KMS-11 (cell line): ENCODE data around the gene TTLL4.

Source experiments
- H2AFZ ChIP-seq: fragments of 200-600 bp; sonication (generic); 2 replicates; pipeline ENCODE4 v1.6.1; 2016; ENCODE audit warnings: antibody characterized with exemption, mixed run types, low read depth
- H3K27ac ChIP-seq: fragments of 200-600 bp; sonication (generic); 2 replicates; pipeline ENCODE4 v1.6.1; 2016; ENCODE audit warnings: mild to moderate bottlenecking, mixed run types
- H3K27me3 ChIP-seq: fragments of 200-600 bp; sonication (generic); 2 replicates; pipeline ENCODE4 v1.6.1; 2017; ENCODE audit warnings: mild to moderate bottlenecking, low read depth, mixed run types, moderate library complexity; ENCODE audit not compliant: insufficient read depth
- H3K36me3 ChIP-seq: fragments of 200-600 bp; sonication (generic); 2 replicates; pipeline ENCODE4 v1.6.1; 2017; ENCODE audit warnings: mild to moderate bottlenecking, mixed run types; ENCODE audit not compliant: insufficient read depth
- H3K4me1 ChIP-seq: fragments of 200-600 bp; sonication (generic); 2 replicates; pipeline ENCODE4 v1.6.1; 2016; ENCODE audit warnings: mild to moderate bottlenecking, low read depth, mixed run types; ENCODE audit not compliant: poor library complexity, severe bottlenecking
- H3K4me2 ChIP-seq: fragments of 200-600 bp; sonication (generic); 2 replicates; pipeline ENCODE4 v1.7.0; 2016; ENCODE audit warnings: mild to moderate bottlenecking, mixed run types
- H3K4me3 ChIP-seq: fragments of 200-600 bp; sonication (generic); IDR thresholded peaks from 2 replicates; pipeline ENCODE4 v1.6.1; 2017; ENCODE audit warnings: low read depth, low read length, mixed read lengths; ENCODE audit not compliant: insufficient read depth
- H3K79me2 ChIP-seq: fragments of 200-600 bp; sonication (generic); 2 replicates; pipeline ENCODE4 v1.6.1; 2016; ENCODE audit warnings: low read depth, mixed run types; ENCODE audit not compliant: insufficient read depth
- H3K9ac ChIP-seq: fragments of 200-600 bp; sonication (generic); 2 replicates; pipeline ENCODE4 v1.6.1; 2016; ENCODE audit warnings: mild to moderate bottlenecking, mixed run types
- H4K20me1 ChIP-seq: fragments of 200-600 bp; sonication (generic); 2 replicates; pipeline ENCODE4 v1.6.1; 2016; ENCODE audit warnings: mild to moderate bottlenecking, mixed run types; ENCODE audit not compliant: insufficient read depth
- CTCF ChIP-seq: fragments of 200-600 bp; sonication (generic); conservative IDR thresholded peaks from 2 replicates; pipeline ENCODE4 v1.6.1; 2017; ENCODE audit warnings: low read depth, mild to moderate bottlenecking, antibody characterized with exemption, low read length, moderate library complexity, mixed read lengths

TTLL4 gene

GRCh38 chr2:218780046-218780445, 69.4 kb downstream of the TTLL4 start:
- Histone ChIP-seq H4K20me1 (no peaks in the 10 kb centered on the region), H3K4me3 (no peak overlapping the region), H3K36me3 (no peaks in the 10 kb centered on the region), H3K27me3 (no peaks in the 10 kb centered on the region), H3K4me1 (no peaks in the 10 kb centered on the region), H3K27ac (no peak overlapping the region), H3K4me2 (no peak overlapping the region), H3K9ac (no peak overlapping the region), H3K79me2 (no peaks in the 10 kb centered on the region), H2AFZ (no peak overlapping the region)
- TF ChIP-seq CTCF = no peak

- Histone ChIP-seq H3K9ac (no peak overlapping the region), H3K36me3 (no peaks in the 10 kb centered on the region)
Observed at GRCh38 chr2:218780851-218781690, 70.4 kb downstream of the TTLL4 start.

GRCh38 chr2:218781691-218782527, 71.3 kb downstream of the TTLL4 start, which contains the start of gene CYP27A1:
Gene CYP27A1, plus strand, starts transcription at chr2:218782147. Its CDS starts 36 bp downstream, at chr2:218782183.
- Histone ChIP-seq H3K4me1 (no peaks in the 10 kb centered on the region), H3K4me3 (no peak within 1 kb of the TSS), H3K36me3 (no peaks in the 10 kb centered on the region), H3K27me3 (no peaks in the 10 kb centered on the region), H3K4me2 (no peak within 1 kb of the TSS), H3K79me2 (no peaks in the 10 kb centered on the region), H4K20me1 (no peaks in the 10 kb centered on the region), H2AFZ (no peak within 1 kb of the TSS), H3K9ac (no peak within 1 kb of the TSS), H3K27ac (no peak within 1 kb of the TSS)
- no peak for TF ChIP-seq CTCF

More at GRCh38 chr2:218780851-218781690, 70.4 kb downstream of the TTLL4 start:
- no peak overlapping the region for H3K27ac ChIP-seq
- no peak for TF ChIP-seq CTCF
- no peaks in the 10 kb centered on the region for H3K79me2 ChIP-seq
- H2AFZ ChIP-seq = no peak overlapping the region
- no peak overlapping the region for H3K4me3 ChIP-seq
- no peaks in the 10 kb centered on the region for H4K20me1 ChIP-seq
- no peak overlapping the region for H3K4me2 ChIP-seq
- H3K4me1 ChIP-seq = no peaks in the 10 kb centered on the region
- H3K27me3 ChIP-seq = no peaks in the 10 kb centered on the region

GRCh38 chr2:218782528-218782844, 71.9 kb downstream of the TTLL4 start:
- Histone ChIP-seq H2AFZ (no peak overlapping the region), H3K4me1 (no peaks in the 10 kb centered on the region), H3K79me2 (no peaks in the 10 kb centered on the region), H3K4me3 (no peak overlapping the region), H3K36me3 (no peaks in the 10 kb centered on the region), H3K4me2 (no peak overlapping the region), H3K27ac (no peak overlapping the region), H3K9ac (no peak overlapping the region), H3K27me3 (no peaks in the 10 kb centered on the region), H4K20me1 (no peaks in the 10 kb centered on the region)
- TF ChIP-seq CTCF = no peak
